AG04449 (cell line): ENCODE measurements around the gene HMGB3.
"Not testable (repeated sequence)": the region's sequence is repeated elsewhere in the genome, so short reads cannot be mapped to it uniquely, and the experiment has no call there.

Experiments
- CTCF ChIA-PET: fragments of 350-600 bp; formaldehyde crosslinking; extraction: SDS; loops from one replicate; lab custom pipeline; 2021; ENCODE audit warnings: antibody characterized with exemption; lab: Yijun Ruan, JAX
- POLR2A ChIA-PET: fragments of 400-600, 350-600 bp; formaldehyde crosslinking; extraction: SDS; loops from one replicate; lab custom pipeline; 2020; ENCODE audit warnings: antibody characterized with exemption, inconsistent platforms; lab: Yijun Ruan, JAX
- DNase-seq: peaks from one replicate; pipeline ENCODE4 v3.0.0-alpha.2; 2010; ENCODE audit warnings: low read depth, low spot score
- H3K4me3 ChIP-seq: 2 replicates; pipeline ENCODE4 v1.5.1; 2011; ENCODE audit warnings: low read depth, mild to moderate bottlenecking, control low read depth, low read length
- TF ChIP-seq, protein P1 (sequence below): IDR thresholded peaks from one replicate; pipeline ENCODE4 v1.5.1; 2011; ENCODE audit warnings: mild to moderate bottlenecking, moderate library complexity, low read length, control low read depth, inconsistent platforms; ENCODE audit not compliant: insufficient read depth; ENCODE audit errors: missing control alignments

HMGB3 gene

DNA sequence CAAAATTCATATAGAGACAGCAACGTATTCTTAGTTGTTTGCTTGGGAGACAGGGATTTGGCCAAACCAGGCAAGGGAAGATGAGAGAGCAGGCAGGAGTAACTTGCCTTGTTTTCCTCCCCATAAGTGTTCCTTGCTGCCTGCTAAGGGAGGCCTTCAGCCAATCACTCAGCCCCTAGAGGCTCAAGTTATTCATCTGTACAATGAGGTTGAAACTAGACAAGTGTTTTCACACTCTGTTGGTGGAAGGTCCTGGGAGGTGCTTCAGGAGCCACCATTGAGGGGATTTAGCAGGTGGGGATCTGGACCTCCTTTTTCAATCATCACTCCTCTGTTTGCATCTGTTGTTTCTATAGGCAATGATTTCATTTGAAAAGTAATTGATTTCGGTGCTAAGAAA, 23.6 kb upstream of the HMGB3 start:
- H3K4me3 ChIP-seq, result no peak overlapping the region
- ChIA-PET CTCF (no interaction called here), POLR2A (no interaction called here)
- no peak for DNase-seq
- TF ChIP-seq, protein P1, sequence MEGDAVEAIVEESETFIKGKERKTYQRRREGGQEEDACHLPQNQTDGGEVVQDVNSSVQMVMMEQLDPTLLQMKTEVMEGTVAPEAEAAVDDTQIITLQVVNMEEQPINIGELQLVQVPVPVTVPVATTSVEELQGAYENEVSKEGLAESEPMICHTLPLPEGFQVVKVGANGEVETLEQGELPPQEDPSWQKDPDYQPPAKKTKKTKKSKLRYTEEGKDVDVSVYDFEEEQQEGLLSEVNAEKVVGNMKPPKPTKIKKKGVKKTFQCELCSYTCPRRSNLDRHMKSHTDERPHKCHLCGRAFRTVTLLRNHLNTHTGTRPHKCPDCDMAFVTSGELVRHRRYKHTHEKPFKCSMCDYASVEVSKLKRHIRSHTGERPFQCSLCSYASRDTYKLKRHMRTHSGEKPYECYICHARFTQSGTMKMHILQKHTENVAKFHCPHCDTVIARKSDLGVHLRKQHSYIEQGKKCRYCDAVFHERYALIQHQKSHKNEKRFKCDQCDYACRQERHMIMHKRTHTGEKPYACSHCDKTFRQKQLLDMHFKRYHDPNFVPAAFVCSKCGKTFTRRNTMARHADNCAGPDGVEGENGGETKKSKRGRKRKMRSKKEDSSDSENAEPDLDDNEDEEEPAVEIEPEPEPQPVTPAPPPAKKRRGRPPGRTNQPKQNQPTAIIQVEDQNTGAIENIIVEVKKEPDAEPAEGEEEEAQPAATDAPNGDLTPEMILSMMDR, result no peak

DNA sequence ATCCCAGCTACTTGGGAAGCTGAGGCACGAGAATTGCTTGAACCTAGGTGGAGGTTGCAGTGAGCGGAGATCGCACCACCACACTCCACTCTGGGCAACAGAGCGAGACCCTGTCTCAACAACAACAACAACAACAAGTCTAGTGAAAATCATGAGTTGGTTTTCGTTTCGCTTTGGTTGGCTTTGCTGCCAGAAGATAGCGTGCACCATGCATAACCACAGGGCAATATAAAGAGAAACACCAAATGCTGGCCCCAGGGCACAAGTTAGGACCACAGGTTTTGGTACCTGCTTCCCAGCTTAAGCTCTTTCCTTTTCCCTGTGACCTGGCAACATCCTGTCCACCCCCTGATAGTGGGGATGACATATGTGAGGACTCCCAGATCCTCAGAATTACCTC, 21.5 kb upstream of the HMGB3 start:
- CTCF ChIA-PET, result no interaction called here
- H3K4me3 ChIP-seq, result no peak overlapping the region
- DNase-seq, result no peak
- POLR2A ChIA-PET, result no interaction called here
- TF ChIP-seq, protein P1, result no peak

DNA sequence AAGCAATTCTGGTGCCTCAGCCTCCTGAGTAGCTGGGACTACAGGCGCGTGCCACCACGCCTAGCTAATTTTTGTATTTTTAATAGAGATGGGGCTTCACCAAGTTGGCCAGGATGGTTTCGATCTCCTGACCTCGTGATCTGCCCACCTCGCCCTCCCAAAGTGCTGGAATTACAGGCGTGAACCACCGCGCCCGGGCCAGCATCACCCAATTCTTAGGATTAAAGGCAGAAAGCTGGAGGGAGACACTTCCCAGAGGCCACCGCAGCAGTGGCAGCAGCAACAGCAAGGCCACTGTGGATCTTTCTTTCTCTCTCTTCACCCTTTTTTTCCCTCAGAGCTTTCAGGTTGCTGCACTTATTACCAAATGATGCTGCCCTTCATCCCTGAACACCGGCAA, 18.7 kb upstream of the HMGB3 start:
- H3K4me3 ChIP-seq, CTCF ChIA-PET, POLR2A ChIA-PET, DNase-seq: not testable (repeated sequence)

DNA sequence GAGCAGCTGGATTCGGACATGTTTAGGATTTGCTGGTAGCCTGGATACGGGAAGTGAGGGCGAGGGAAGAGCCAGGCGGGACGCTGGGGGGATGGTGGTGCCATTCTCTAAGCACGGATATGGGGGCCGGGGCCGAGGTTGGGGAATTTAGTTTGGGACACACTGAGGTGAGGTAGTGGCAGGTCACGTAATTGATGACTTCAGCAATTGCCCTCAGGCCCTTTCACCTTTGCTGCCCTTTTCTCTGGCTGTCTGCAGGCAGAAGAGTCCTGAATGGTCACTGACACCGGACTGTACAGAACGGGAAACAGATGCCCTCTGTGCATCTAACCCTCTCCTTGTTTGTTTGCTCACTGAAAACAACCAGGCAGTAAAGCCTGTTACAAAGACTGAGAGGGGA, 16.9 kb upstream of the HMGB3 start:
- TF ChIP-seq, protein P1, result no peak

DNA sequence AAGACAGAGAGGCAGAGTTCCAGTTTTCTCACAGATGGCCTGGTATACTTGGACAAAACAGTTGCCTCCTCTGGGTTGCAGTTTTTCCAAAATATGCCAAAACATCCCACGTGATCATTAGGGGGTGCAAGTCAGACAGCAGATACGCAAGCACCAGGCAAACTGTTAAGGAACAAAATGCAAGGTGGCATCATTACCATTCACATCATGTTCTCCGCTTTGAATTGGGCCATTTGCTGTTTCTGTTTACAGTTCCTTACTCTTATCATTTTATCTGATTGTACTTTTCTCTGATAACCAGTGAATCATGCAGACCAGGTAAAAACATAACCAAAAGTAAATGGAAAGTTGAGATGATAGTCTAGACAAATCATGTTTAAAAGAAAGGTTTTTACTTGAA, 16.4 kb upstream of the HMGB3 start:
- TF ChIP-seq, protein P1, result no peak
- H3K4me3 ChIP-seq, result no peak overlapping the region
- ChIA-PET CTCF (no interaction called here), POLR2A (no interaction called here)
- DNase-seq, result no peak

More for the DNA sequence above, 16.9 kb upstream of the HMGB3 start:
- no peak overlapping the region for H3K4me3 ChIP-seq
- POLR2A ChIA-PET, result no interaction called here
- DNase-seq, result no peak
- CTCF ChIA-PET, result no interaction called here

DNA sequence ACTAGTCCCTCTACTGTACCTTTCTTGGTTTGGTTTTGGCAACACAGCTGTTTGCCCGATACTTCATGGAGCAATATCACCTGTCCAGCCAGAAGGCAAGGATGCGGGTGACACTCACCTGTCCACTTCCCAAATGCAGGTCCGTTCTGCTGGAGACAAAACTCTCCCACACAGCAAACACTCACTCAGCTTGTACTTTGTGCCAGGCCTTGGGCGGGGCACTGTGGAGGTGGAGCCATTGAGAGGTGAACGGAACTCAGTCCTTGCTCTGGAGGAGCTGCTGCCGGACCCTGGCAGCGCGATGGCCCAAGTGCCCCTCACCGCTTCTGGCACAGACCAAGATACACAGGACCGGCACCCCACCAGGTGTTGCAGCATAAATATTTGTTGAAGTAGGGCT, 15.3 kb upstream of the HMGB3 start:
- TF ChIP-seq, protein P1, result no peak
- ChIA-PET POLR2A (no interaction called here), CTCF (no interaction called here)
- H3K4me3 ChIP-seq, result no peak overlapping the region
- no peak for DNase-seq

DNA sequence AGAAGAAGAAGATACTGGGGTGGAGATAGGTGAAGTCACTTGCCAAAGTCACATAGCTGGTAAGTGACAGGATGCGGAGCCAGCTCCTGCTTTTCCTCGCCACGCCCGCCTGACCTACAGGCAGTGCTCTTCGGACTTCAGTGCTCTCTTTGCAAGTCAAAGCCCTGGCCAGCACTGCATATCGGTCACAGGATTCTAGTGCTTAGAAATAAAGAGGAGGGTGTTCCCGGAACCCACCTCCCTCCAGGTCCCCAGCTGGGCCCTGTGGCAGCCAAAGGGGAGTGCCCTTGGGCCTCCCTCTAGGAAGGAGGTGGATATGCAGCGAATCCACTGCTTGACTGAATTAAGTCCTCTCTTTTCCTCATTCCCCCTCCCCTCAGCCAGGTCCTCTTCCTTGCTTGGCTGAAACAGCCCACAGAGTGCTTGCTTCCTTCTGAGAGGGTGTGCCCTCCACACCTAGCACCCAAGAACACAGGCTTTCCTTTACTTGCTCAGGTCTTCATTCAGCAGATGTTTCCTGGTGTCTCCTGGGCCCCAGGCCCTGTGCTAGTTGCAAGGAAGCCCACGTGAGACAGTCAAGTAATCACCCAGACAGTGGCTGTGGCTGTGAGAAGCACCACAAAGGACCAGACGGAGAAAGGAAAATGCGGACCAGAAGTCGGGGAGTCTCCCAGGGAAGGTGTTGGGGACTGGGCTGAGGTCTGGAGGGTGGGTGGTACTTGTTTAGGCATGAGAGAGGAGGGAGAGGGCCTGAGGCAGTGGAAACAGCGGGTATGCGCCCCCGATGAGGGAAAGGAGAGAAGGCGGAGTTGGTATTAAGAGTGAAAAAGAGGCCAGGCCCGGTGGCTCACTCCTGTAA, 14.0 kb upstream of the HMGB3 start:
- CTCF ChIA-PET, result no interaction called here
- DNase-seq, result no peak
- POLR2A ChIA-PET, result no interaction called here
- TF ChIP-seq, protein P1, result no peak
- H3K4me3 ChIP-seq, result no peak overlapping the region
